Esophagus squamous epithelium (tissue), 5 donors: Measurements from ENCODE around the gene FCHSD2. TPM values are rescaled to one million over a fixed set of nuclear protein-coding genes. Genes with fewer than 3 reads are reported as not detected.

Experiments
- DNase-seq: peaks from one replicate; lab custom pipeline; 2025; lab: John Stamatoyannopoulos, UW
- H3K27ac ChIP-seq, 4 donors: fragments of 200-600 bp; sonication (generic); one replicate each; pipeline ENCODE4 v1.5.1; 2016 to 2019; ENCODE audit warnings: mild to moderate bottlenecking in 1 of 4
- H3K27me3 ChIP-seq, 4 donors: fragments of 200-600 bp; sonication (generic); 1 replicate in 3 of 4; 2 replicates in 1 of 4; pipeline versions ENCODE4 v1.5.1 to v1.6.0; 2017 to 2021; ENCODE audit warnings: antibody characterized with exemption in 1 of 4
- H3K36me3 ChIP-seq, 3 donors: fragments of 200-600 bp; sonication (generic); one replicate each; pipeline ENCODE4 v1.5.1; 2016 to 2019
- H3K4me1 ChIP-seq, 3 donors: fragments of 200-600 bp; sonication (generic); one replicate each; pipeline ENCODE4 v1.5.1; 2017 to 2019
- H3K4me3 ChIP-seq, 4 donors: fragments of 200-600 bp; sonication (generic); 1 replicate in 3 of 4; 2 replicates in 1 of 4; pipeline ENCODE4 v1.5.1; 2016 to 2019; ENCODE audit warnings: mild to moderate bottlenecking in 2 of 4, moderate library complexity in 1 of 4
- H3K9me3 ChIP-seq, 3 donors: fragments of 200-600 bp; sonication (generic); one replicate each; pipeline ENCODE4 v1.5.1; 2016 to 2019
- POLR2A ChIP-seq, 4 donors: fragments of 450-650 bp; IDR thresholded peaks; one replicate each; pipeline ENCODE4 v1.6.1; 2017; ENCODE audit warnings: antibody characterized with exemption in 4 of 4, mild to moderate bottlenecking in 4 of 4, moderate library complexity in 3 of 4
- WGBS, 2 donors: methylation state at CpG; one replicate each; pipeline ENCODE4 v1.1.5; 2018; 5-methylcytosine and 5-hydroxymethylcytosine counted together
- intact Hi-C: fragments of 100-400 bp; cut with DNase I; formaldehyde crosslinking; loops from one replicate; pipeline ENCODE4 v1.15.0; 2022
- total RNA-seq, 4 donors: library from RNA; depleted of rRNA; stranded (reverse); fragments of >200 nt; gene quantifications; one replicate each; pipeline ENCODE4 v1.1.0, GENCODE V29; 2016
- TF ChIP-seq, protein P1 (sequence below), 6 experiments: fragments of 450-650 bp in 4 of 6; fragments of 200-600 bp in 2 of 6; sonication (generic) in 2 of 6; IDR thresholded peaks; one replicate each; pipeline ENCODE4 v1.5.1; 2016 to 2019; ENCODE audit warnings: antibody characterized with exemption in 6 of 6, mild to moderate bottlenecking in 4 of 6, moderate library complexity in 4 of 6
- donor health status: DM: yes; HTN: yes; CAD: no.

The FCHSD2 gene
- total RNA-seq, 4 donors from 2014 or later, result 4.1 to 12.8 (median 6.8) TPM

DNA sequence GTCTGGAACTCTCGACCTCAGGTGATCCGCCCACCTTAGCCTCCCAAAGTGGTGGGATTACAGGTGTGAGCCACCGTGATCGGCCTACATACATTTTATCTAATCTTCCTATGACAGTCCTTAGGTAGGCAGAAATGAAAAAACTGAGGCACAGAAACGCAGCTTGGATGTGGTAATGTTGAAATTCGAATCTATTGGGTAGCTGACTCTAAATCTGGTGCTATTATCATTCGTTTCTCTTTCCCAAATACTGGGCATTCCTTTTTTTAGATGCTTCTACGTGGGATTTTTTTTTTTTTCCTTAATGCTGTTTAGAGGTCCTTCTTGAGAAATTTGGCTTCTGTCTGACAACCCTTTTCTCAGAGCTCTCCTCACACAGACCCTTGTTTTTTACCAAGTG lies 41.5 kb downstream of the FCHSD2 start:
- Histone ChIP-seq H3K9me3 (no peaks in the 10 kb centered on the region), H3K4me1 (peaks cover 0 to 5% (median 0%) of the 10 kb centered on the region in 3 donors), H3K4me3 (no peak overlapping the region), H3K27me3 (no peaks in the 10 kb centered on the region), H3K36me3 (no peaks in the 10 kb centered on the region), H3K27ac (no peak overlapping the region)
- intact Hi-C loops, result no loop called here
- DNase-seq, result no peak
- 88 to 97% methylated on average over 8 of the region's 8 CpGs for WGBS, 2 donors
- no peak for TF ChIP-seq POLR2A (IDR thresholded peaks at IDR 0.05)
- TF ChIP-seq, protein P1, sequence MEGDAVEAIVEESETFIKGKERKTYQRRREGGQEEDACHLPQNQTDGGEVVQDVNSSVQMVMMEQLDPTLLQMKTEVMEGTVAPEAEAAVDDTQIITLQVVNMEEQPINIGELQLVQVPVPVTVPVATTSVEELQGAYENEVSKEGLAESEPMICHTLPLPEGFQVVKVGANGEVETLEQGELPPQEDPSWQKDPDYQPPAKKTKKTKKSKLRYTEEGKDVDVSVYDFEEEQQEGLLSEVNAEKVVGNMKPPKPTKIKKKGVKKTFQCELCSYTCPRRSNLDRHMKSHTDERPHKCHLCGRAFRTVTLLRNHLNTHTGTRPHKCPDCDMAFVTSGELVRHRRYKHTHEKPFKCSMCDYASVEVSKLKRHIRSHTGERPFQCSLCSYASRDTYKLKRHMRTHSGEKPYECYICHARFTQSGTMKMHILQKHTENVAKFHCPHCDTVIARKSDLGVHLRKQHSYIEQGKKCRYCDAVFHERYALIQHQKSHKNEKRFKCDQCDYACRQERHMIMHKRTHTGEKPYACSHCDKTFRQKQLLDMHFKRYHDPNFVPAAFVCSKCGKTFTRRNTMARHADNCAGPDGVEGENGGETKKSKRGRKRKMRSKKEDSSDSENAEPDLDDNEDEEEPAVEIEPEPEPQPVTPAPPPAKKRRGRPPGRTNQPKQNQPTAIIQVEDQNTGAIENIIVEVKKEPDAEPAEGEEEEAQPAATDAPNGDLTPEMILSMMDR (IDR thresholded peaks at IDR 0.05), result no peak

DNA sequence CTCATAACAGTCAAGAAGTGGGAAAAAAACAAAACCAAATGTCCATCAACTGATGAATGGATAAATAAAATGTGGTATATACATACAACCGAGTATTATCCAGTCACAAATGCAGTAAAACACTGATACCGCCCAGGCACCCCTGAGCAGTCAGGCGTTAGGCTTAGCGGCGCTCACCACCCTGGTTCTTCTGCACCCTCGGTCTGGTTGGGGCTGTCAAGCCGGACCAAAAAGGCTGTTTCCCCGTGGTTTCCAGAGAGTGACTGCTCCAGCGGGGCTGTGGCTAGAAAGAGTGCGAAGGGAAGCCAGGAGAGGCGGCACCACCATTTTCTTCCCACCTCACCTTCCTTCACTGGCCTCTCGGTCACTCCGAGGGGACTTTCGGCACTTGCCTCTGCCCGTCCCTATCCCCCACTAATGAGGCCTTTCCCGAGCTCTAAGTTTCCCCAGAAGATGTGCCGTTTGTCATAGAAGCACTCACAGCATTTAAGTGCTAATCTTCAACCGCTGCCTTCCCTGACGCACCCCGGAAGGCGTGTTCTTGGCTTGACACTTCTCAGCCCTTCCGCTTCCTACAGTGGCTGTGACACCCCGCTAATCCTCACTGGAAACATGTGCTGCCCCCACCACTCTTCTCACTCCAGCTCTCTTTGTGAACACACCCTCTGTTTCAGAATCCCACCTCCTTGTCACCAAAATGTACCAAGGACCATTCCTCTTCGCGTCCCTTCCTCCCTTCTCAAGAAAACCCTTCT lies 42.4 kb downstream of the FCHSD2 start:
- no peak overlapping the region for H3K27ac ChIP-seq
- no peaks in the 10 kb centered on the region for H3K9me3 ChIP-seq
- H3K4me3 ChIP-seq, result no peak overlapping the region
- DNase-seq, result no peak
- TF ChIP-seq, protein P1 (IDR thresholded peaks at IDR 0.05), result no peak
- no peak for TF ChIP-seq POLR2A (IDR thresholded peaks at IDR 0.05)
- no peaks in the 10 kb centered on the region for H3K27me3 ChIP-seq
- peaks cover 0 to 11% (median 0%) of the 10 kb centered on the region in 3 donors for H3K4me1 ChIP-seq
- intact Hi-C loops, result no loop called here
- no peaks in the 10 kb centered on the region for H3K36me3 ChIP-seq
- 92 to 95% methylated on average over 24 to 25 of the region's 25 CpGs for WGBS, 2 donors

DNA sequence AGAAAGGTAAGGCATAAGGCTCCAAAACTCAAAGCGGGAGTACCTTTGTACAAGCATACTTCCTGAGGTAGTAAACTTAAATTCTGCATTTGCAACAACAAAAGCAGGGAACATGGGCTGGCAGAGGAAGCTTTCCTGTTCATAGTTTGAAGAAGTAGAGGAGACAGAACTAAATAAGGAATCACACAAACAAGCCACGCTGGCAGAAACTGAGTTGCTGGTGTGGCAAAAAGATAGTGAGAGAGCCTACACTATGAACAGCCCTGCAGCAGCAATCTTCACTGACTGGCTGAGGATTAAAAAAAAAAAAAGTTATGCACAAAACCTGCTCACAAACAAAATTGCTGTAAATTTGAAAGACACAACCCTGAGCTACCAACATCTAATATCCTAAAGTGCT lies 46.5 kb downstream of the FCHSD2 start:
- Histone ChIP-seq H3K9me3 (no peaks in the 10 kb centered on the region), H3K4me1 (peaks cover 0 to 11% (median 0%) of the 10 kb centered on the region in 3 donors), H3K27ac (no peak overlapping the region), H3K4me3 (no peak overlapping the region), H3K36me3 (no peaks in the 10 kb centered on the region), H3K27me3 (no peaks in the 10 kb centered on the region)
- intact Hi-C loops, result no loop called here
- TF ChIP-seq, protein P1 (IDR thresholded peaks at IDR 0.05), result no peak
- no peak for TF ChIP-seq POLR2A (IDR thresholded peaks at IDR 0.05)
- WGBS, 2 donors, result 57 to 72% methylated on average over 2 of the region's 2 CpGs
- no peak for DNase-seq

DNA sequence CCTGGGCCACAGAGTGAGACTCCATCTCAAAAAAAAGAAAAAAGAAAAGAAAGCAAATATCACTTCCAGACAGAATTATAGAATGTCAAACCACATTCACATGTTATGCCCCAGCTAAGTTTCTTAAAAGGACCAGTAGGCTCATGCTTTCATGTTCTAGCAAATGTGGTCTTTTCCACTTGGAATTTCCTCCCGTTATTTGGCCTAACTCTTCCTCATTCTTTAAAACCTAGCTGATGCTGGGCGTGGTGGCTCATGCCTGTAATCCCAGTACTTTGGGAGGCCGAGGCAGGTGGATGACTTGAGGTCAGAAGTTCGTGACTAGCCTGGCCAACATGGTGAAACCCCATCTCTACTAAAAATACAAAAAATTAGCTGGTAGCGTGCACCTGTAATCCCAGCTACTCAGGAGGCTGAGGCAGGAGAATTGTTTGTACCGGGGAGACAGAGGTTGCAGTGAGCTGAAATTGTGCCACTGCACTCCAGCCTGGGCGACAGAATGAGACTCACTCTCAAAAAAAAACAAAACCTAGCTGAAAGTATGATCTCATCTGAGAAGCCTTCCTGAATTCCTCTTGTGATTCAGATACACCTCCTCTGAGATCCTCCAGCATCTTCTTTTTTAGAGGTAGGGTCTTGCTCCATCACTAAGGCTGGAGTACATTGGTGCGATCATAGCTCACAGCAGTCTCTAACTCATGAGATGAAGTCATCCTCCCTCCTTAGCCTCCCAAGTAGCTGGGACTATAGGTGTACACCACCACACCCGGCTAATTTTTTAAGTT lies 50.4 kb downstream of the FCHSD2 start:
- intact Hi-C loops, result no loop called here
- H3K9me3 ChIP-seq, result no peaks in the 10 kb centered on the region
- H3K27ac ChIP-seq, result no peak overlapping the region
- no peak for TF ChIP-seq POLR2A (IDR thresholded peaks at IDR 0.05)
- TF ChIP-seq, protein P1 (IDR thresholded peaks at IDR 0.05), result no peak
- H3K4me3 ChIP-seq, result no peak overlapping the region
- no peaks in the 10 kb centered on the region for H3K27me3 ChIP-seq
- peaks cover 0 to 11% (median 6%) of the 10 kb centered on the region in 3 donors for H3K4me1 ChIP-seq
- no peaks in the 10 kb centered on the region for H3K36me3 ChIP-seq
- no peak for DNase-seq
- 86 to 94% methylated on average over 9 of the region's 9 CpGs for WGBS, 2 donors

DNA sequence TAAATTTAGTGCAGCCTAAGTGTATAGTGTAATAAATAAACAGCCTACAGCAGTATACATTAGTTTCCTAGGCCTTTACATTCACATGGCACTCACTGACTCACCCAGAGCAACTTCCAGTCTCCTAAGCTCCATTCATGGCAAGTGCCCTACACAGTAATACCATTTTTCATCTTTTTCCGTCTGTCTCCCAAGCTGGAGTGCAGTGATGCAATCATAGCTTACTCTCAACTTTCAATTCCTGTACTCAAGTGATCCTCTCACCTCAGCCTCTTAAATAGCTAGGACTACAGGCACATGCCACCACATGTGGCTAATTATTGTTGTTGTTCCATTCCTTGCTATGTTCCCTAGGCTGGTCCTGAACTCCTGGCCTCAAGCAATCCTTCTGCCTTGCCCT lies 54.4 kb downstream of the FCHSD2 start:
- no peak for TF ChIP-seq POLR2A (IDR thresholded peaks at IDR 0.05)
- TF ChIP-seq, protein P1 (IDR thresholded peaks at IDR 0.05), result no peak
- DNase-seq, result no peak
- WGBS, 2 donors, result 43 to 47% methylated on average over 1 of the region's 1 CpG
- Histone ChIP-seq H3K27ac (no peak overlapping the region), H3K4me3 (no peak overlapping the region), H3K9me3 (no peaks in the 10 kb centered on the region), H3K27me3 (no peaks in the 10 kb centered on the region), H3K36me3 (peaks cover 0 to 7% (median 0%) of the 10 kb centered on the region in 3 donors), H3K4me1 (peaks cover 0 to 6% (median 0%) of the 10 kb centered on the region in 3 donors)
- intact Hi-C loops, result no loop called here
